GM12873 (cell line): ENCODE data around the gene RNF126.

Experiments used
- TF ChIP-seq, protein P1 (sequence below): IDR thresholded peaks from 2 replicates; pipeline ENCODE4 v1.5.1; 2012; ENCODE audit warnings: low read depth, mild to moderate bottlenecking, moderate library complexity, low read length, control low read depth; ENCODE audit not compliant: insufficient read depth; ENCODE audit errors: missing control alignments

RNF126 gene

DNA sequence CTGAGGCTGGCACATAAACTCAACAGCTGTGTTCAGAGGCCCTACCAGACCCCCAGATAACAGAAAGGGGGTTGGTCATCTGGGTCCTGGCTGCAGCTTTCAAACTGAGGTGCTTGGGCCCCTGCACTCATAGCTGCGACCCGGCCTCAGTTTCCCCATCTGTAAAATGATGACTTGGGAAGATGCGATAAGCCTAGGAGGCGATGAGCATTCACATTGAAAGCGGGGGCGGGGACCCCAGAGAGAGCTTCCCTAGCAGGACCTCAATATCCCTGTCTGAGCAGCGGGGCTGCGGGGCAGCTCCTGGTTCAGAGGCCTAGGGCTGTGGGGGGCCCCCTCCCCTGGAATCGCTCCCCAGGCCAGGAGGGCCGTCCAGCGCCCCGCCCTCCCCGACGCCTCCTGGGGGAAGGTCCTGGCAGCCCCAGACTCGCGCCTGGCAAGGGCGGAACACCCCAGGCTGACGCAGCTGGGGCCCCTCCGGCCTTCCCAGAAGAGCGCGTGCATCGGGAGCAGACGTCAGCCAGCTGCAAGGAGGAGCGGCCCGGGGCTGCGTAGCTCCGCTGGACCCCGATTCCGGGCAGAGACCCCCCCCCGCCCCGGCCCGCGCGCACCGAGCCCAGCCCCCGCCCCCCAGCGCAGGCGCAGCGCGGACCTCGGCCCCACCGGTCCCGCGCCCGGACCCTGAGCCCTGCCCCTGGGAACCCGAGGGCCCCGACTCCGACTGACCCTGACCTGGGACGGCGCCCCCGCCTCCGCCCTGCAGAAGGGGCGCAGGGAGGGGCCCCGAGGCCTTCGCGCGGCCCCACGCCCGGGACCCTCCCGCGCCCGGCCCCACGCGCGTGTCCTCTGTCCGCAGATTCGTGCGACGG lies 16.6 kb upstream of the RNF126 start:
- TF ChIP-seq, protein P1, sequence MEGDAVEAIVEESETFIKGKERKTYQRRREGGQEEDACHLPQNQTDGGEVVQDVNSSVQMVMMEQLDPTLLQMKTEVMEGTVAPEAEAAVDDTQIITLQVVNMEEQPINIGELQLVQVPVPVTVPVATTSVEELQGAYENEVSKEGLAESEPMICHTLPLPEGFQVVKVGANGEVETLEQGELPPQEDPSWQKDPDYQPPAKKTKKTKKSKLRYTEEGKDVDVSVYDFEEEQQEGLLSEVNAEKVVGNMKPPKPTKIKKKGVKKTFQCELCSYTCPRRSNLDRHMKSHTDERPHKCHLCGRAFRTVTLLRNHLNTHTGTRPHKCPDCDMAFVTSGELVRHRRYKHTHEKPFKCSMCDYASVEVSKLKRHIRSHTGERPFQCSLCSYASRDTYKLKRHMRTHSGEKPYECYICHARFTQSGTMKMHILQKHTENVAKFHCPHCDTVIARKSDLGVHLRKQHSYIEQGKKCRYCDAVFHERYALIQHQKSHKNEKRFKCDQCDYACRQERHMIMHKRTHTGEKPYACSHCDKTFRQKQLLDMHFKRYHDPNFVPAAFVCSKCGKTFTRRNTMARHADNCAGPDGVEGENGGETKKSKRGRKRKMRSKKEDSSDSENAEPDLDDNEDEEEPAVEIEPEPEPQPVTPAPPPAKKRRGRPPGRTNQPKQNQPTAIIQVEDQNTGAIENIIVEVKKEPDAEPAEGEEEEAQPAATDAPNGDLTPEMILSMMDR: no peak

DNA sequence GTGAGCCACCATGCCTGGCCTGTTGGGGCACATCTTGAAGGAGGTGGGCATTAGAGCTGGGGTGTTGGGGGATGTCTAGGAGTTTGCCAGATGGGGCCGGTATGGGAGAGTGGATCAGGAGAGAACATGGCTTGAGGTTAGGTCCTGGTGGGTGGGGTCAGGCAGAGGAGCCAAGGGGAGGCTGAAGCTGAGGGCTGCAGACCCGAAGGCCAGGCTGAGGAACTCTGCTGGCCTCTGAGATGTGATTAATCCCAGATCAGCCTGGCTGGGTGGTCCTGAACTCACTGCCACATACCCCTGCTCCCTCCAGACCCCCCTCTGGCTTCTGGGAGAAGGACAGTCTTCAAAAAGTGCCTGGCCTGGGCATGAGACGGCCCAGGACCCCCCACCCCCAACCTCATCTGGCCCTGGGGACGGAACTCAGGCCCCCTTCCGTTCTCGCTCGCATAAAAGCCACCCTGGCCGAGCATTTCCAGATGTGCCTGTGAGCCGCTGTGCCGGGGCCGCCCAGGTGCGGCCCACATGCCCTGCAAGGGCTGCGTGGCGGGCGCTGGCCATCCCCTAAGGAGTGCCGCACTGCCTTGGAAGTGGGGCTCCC lies 15.9 kb upstream of the RNF126 start:
- TF ChIP-seq, protein P1: no peak

DNA sequence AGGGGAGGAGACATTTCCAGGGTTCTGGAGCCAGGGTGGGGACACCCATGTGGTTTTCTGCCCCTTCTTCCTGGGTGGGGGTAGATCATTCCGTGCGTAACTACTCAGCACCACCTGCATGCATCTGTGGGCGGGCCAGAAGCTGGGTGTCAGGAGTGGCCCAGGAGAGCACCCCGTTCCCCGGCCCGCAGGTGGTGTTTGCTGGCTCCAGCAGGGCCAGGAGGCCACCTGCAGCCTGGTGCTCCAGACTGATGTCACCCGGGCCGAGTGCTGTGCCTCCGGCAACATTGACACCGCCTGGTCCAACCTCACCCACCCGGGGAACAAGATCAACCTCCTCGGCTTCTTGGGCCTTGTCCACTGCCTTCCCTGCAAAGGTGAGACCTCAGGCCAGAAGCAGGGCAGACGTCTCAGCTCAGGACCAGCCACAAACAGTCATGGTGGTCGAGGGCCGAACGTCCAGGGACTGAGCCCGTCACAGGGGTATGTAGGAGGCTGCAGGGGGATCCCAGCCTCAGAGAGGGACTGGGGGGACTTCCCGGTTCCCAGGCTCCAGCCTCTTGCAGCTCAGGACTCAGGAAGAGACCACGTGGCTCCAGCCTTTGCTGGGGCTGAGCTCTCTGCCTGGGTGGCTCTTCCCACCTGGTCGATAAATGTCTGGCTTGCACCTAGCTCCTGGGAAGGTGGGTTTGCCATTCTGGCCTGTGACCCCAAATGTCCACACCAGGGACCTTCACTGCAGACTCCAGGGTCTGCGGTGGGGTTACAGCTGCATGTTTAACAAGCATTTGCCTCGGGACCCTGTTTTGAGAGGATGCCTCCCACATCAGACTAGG lies 14.8 kb upstream of the RNF126 start:
- TF ChIP-seq, protein P1: no peak

DNA sequence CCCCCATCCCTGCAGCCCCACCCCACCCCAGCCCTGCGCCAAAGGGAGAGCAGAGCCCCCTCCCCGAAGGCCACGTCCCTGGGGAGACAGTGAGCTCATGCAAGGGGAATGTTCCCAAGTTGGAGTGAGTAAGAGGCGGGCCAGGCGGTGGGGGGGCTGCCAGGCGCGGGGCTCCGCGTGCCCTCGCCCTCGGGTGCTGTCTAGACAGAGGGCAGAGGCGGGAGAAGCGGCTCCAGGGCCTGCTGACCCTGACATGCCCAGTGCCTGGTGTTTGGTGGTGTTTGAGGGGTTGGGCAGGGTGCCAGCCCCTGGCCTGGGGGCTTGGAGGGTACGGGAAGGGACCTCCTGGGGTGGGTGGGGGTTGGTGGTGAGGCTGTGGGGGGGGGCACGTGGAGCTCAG lies 14.2 kb upstream of the RNF126 start:
- TF ChIP-seq, protein P1: no peak

DNA sequence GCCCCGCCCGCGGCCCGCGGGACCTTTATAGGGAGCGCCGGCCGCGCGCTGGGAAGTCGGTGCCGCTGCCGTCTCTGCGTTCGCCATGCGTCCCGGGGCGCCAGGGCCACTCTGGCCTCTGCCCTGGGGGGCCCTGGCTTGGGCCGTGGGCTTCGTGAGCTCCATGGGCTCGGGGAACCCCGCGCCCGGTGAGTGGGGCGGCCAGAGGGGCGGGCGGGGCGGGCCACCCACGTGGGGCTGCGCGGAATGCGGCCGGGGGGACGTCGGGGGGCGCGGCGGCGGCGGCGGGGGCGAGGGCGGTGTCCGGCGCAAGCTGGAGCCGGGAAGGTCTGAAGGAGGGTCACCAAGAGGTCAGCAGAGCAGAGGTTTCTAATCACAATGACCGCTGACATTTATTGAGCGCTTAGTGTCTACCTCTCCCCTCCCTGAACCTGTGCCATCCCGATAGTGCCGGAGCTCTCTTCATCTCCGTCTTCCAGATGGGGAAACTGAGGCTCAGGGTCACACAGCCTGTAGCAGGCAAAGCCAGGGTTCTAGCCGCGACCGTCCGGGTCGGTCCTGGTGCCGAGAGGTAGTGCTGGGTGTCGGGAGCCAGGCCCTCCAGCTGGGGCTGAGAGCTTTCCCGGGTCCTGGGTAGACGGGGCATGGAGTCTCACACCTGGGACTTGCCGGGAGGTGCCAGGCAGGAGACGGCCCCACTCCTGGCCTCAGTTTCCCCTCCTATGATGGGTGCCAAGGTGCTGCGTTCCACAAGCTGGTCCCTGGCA lies 13.5 kb upstream of the RNF126 start, which contains the start of gene FSTL3:
Gene FSTL3, plus strand, starts transcription at position 54 of the 767 bp plus-strand sequence. Its CDS starts 32 bp downstream, at position 86.
- TF ChIP-seq, protein P1: no peak

DNA sequence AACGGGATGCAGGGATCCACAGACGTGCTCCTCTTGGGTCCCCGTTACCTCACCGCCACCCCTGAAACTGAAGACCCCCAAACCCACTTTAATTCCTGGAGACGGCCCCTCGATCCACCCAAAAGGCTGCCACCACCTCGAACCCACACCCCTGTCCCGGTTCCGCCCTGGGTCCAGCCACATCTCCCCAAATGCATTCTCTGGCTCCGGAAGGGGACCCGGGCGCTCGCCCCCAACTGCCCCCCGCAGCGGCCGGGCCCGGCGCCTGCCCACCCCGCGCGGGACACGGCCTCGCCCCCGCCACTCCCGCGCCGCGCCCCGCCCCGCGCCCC lies 13.0 kb upstream of the RNF126 start:
- TF ChIP-seq, protein P1: no peak
